Measurements from ENCODE around the gene NR1H3.
A peak's percentile ranks its signal among the peaks of the same experiment; 100 is the strongest.

Gene NR1H3

GRCh38 chr11:47213950-47214565 lies 43.7 kb upstream of the NR1H3 start:
- Histone ChIP-seq H3K27ac (ENCODE audit: low read depth, low read length) (peak overlapping the region; percentile 92), H3F3A (ENCODE audit: insufficient read depth) (peaks cover 25% of the 10 kb centered on the region), H4K20me1 (ENCODE audit: low read depth, low read length) (no peaks in the 10 kb centered on the region), H3K4me2 (ENCODE audit: low read depth, low read length, poor library complexity, severe bottlenecking) (peak overlapping the region; percentile 92), H3K9ac (ENCODE audit: low read length) (peak overlapping the region; percentile 95), H3K9me2 (replicated peaks; ENCODE audit: insufficient read depth, low read length) (no peaks in the 10 kb centered on the region), H3K36me3 (ENCODE audit: low read length) (peaks cover under 1% of the 10 kb centered on the region; the same call in 1 of the 2 replicates), H3K9me3 (ENCODE audit: insufficient read depth, low read length) (no peaks in the 10 kb centered on the region), H3K27me3 (ENCODE audit: low read length) (no peaks in the 10 kb centered on the region), H3K4me3 (ENCODE audit: insufficient read depth, low read length, poor library complexity, severe bottlenecking) (peak overlapping the region; percentile 50), H2AFZ (ENCODE audit: low read depth, low read length, severe bottlenecking) (peak overlapping the region; percentile 92), H3K79me2 (ENCODE audit: insufficient read depth, low read length) (peaks cover 17% of the 10 kb centered on the region; the same call in 1 of the 2 replicates)
- TF ChIP-seq, protein P1, sequence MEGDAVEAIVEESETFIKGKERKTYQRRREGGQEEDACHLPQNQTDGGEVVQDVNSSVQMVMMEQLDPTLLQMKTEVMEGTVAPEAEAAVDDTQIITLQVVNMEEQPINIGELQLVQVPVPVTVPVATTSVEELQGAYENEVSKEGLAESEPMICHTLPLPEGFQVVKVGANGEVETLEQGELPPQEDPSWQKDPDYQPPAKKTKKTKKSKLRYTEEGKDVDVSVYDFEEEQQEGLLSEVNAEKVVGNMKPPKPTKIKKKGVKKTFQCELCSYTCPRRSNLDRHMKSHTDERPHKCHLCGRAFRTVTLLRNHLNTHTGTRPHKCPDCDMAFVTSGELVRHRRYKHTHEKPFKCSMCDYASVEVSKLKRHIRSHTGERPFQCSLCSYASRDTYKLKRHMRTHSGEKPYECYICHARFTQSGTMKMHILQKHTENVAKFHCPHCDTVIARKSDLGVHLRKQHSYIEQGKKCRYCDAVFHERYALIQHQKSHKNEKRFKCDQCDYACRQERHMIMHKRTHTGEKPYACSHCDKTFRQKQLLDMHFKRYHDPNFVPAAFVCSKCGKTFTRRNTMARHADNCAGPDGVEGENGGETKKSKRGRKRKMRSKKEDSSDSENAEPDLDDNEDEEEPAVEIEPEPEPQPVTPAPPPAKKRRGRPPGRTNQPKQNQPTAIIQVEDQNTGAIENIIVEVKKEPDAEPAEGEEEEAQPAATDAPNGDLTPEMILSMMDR (IDR thresholded peaks at IDR 0.05; ENCODE audit: insufficient read depth, low read length, poor library complexity, severe bottlenecking), result no peak
- no peak for TF ChIP-seq EZH2phosphoT487 (conservative IDR thresholded peaks at IDR 0.05; ENCODE audit: low read length)

DNA sequence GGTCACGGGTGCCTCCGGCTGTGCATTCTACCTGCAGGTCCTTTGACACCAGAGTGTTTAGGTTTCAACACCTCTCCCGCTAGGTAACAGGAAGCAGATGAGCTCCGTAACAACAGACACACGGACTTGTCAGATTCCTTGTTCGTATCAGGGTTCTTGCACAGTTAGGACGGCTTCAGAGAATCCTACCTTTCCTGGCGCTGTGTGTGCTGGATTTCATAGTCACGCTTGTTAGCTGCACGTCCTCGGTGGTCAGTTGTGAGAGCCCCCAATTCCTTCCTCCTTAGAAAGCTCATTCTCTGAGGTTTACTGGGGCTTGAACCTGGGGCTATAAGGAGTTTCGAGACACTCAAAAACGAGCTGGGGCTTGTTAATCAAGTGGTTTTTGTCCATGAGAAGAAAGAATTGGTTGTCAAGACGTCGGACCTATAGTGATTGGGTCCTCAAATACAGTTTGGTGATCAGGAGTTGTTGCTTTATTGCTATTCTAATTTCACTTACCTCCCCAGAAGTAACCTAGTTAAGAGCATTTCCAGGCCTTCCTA lies 42.4 kb upstream of the NR1H3 start:
- H2AFZ ChIP-seq (ENCODE audit: low read depth, low read length, severe bottlenecking), result peak overlapping the region; percentile 2
- peaks cover 29% of the 10 kb centered on the region for H3K79me2 ChIP-seq (ENCODE audit: insufficient read depth, low read length)

GRCh38 chr11:47216121-47216798 lies 41.5 kb upstream of the NR1H3 start:
- Histone ChIP-seq H3K4me3 (ENCODE audit: insufficient read depth, low read length, poor library complexity, severe bottlenecking) (peak overlapping the region; percentile 65), H3K79me2 (ENCODE audit: insufficient read depth, low read length) (peaks cover 30% of the 10 kb centered on the region), H3K36me3 (ENCODE audit: low read length) (peaks cover 5% of the 10 kb centered on the region), H3F3A (ENCODE audit: insufficient read depth) (peaks cover 25% of the 10 kb centered on the region), H3K9ac (ENCODE audit: low read length) (peak overlapping the region; percentile 95), H3K9me2 (replicated peaks; ENCODE audit: insufficient read depth, low read length) (no peaks in the 10 kb centered on the region), H3K27me3 (ENCODE audit: low read length) (no peaks in the 10 kb centered on the region), H2AFZ (ENCODE audit: low read depth, low read length, severe bottlenecking) (no peak overlapping the region), H3K4me2 (ENCODE audit: low read depth, low read length, poor library complexity, severe bottlenecking) (peak overlapping the region; percentile 92), H3K27ac (ENCODE audit: low read depth, low read length) (peak overlapping the region; percentile 92), H4K20me1 (ENCODE audit: low read depth, low read length) (no peaks in the 10 kb centered on the region), H3K9me3 (ENCODE audit: insufficient read depth, low read length) (no peaks in the 10 kb centered on the region)
- no peak for TF ChIP-seq EZH2phosphoT487 (conservative IDR thresholded peaks at IDR 0.05; ENCODE audit: low read length)
- TF ChIP-seq, protein P1 (IDR thresholded peaks at IDR 0.05; ENCODE audit: insufficient read depth, low read length, poor library complexity, severe bottlenecking), result no peak

More for the DNA sequence above, 42.4 kb upstream of the NR1H3 start:
- H3K27me3 ChIP-seq (ENCODE audit: low read length), result no peaks in the 10 kb centered on the region
- no peaks in the 10 kb centered on the region for H4K20me1 ChIP-seq (ENCODE audit: low read depth, low read length)
- H3K9ac ChIP-seq (ENCODE audit: low read length), result peak overlapping the region; percentile 95
- peak overlapping the region; percentile 65 for H3K4me3 ChIP-seq (ENCODE audit: insufficient read depth, low read length, poor library complexity, severe bottlenecking)
- H3F3A ChIP-seq (ENCODE audit: insufficient read depth), result peaks cover 25% of the 10 kb centered on the region
- peak overlapping the region; percentile 92 for H3K4me2 ChIP-seq (ENCODE audit: low read depth, low read length, poor library complexity, severe bottlenecking)
- no peaks in the 10 kb centered on the region for H3K9me2 ChIP-seq (replicated peaks; ENCODE audit: insufficient read depth, low read length)
- no peak for TF ChIP-seq EZH2phosphoT487 (conservative IDR thresholded peaks at IDR 0.05; ENCODE audit: low read length)
- TF ChIP-seq, protein P1 (IDR thresholded peaks at IDR 0.05; ENCODE audit: insufficient read depth, low read length, poor library complexity, severe bottlenecking), result no peak
- peak overlapping the region; percentile 92 for H3K27ac ChIP-seq (ENCODE audit: low read depth, low read length)
- H3K9me3 ChIP-seq (ENCODE audit: insufficient read depth, low read length), result no peaks in the 10 kb centered on the region
- peaks cover 5% of the 10 kb centered on the region for H3K36me3 ChIP-seq (ENCODE audit: low read length)

Measured in SU-DHL-6 (cell line).